GM19324 (cell line): Measurements from ENCODE around the gene TBCC.

Source experiments
- ATAC-seq: cut with Tn5 transposase; IDR thresholded peaks from one replicate; pipeline ENCODE4 v1.9.1; 2021; ENCODE audit warnings: mild to moderate bottlenecking, moderate library complexity; ENCODE audit not compliant: unreplicated experiment, low FRiP score

Gene TBCC

DNA sequence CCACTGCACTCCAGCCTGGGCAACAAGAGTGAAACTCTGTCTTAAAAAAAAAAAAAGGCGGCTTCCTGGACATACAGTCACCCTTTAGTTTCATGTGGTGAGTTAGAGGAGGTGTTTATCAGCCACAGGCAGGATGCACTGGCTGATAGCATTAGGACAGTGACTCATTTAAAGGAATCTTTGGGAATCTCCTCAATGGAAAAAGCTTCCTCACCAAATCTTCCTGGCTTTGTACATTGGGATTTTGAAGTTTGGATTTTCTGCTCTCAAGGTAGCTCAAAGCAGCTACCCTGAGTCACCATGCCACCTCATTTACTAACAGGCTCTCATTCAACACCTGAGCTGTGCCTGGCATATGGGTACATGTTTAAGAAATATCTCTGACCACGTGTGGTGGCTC, 43.7 kb downstream of the TBCC start:
- no peak for ATAC-seq

DNA sequence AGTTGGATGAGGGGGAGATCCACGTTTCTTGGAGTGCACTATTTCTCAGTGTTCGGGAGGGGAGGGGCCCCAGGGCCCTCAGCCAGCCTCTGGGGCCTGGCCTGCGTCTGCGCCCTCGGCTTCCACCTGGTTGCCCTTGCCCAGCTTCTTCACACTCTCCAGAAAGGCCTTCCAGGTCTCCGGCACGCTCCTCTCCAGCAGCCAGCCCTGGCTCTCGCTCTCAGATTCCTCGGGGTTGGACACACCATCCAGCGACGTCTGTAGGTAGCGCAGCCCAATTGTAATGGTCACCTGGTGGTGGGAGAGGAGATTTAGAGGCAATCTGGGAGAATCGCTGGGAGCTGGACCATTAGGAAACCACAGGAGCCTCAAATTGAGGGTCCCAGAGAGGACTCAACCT, 47.7 kb downstream of the TBCC start:
- ATAC-seq: no peak

- no peak for ATAC-seq
Observed at GRCh38 chr6:42697268-42697655, 48.6 kb downstream of the TBCC start.

DNA sequence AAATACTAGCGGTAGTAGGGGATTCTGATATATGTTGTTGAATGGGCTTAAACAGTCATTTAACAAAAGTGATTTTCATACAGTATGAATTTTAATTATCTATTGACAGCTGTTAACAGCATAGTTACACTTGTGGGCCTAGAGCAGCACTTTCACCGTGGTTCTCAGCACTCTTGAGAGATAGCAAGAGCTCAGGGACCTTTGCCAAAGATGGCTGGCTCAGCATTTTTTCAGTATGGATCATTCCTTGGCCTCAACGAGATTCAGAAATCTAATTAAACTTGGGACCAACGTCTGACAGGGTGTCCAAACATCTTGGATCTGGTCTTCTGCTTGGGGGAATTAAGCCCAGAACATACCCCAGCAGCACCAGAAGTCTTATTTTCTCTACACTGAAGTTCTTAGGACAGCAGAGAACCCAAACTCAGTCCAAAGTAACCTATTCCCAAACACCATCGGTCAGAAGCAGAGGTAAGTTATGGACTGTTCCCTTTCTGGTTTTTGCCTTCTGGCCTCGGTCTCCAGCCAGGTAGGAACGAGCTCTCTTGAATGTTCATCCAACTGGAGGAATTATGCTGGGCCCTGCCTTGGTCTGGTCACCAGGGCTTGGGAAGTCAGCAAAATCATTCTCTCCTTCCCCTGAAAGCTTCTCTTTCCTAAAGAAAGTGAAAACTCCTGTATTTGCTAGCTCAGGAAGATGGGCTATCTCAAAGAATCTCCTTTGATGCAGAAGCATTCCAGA, 49.2 kb downstream of the TBCC start:
- no peak for ATAC-seq

DNA sequence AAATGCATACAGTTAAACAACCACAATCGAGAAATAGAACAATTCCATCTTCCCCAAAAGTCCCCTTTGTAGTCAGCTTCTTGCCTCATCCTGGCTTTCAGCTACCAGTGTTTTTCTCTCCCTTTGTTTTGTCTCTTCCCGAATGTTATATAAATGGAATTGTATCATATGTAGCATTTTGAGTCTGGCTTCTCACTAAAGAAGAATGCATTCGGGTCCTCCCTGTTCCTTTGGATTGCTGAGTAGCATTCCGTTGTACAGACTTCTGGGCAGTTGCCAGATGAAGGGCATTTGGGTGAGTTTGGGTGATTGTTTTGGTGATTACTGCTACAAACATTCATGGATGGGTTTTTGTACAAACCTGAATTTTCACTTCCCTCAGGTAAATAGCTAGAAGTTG, 51.3 kb downstream of the TBCC start:
- ATAC-seq: no peak
